Stimulated activated CD4-positive, alpha-beta T cell treated with anti-CD3 and anti-CD28 coated beads, Interleukin-4, amount 100 ng/mL, for 4 hours (primary cell): ENCODE results near the gene PRR9.
"Not testable (repeated sequence)": the region's sequence is repeated elsewhere in the genome, so short reads cannot be mapped to it uniquely, and the experiment has no call there.

Experiments
- DNase-seq, 2 experiments: peaks; one replicate each; pipeline ENCODE4 v3.0.0-alpha.2; 2020

PRR9 gene

DNA sequence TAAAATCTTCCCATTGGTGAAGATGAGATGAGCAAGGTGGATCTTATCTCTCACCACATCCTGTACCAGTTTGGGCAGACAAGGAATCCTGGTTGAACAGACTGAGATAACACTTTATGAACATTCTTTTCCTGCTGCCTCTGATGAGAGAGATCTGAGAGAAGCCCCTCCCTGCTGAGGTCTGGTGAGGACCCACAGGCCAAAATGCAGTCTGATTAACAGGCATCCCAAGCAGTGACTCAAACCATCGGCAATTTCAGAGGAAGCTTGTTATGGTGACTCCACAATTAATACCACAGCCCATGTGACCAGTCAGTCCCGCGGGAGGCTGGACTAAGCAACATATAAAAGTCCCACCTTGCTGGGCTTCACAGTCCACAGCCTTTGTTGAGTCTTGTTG lies at the start of gene PRR9:
PRR9 (plus strand) TSS at position 373 of the 400 bp plus-strand sequence. CDS start 561 bp downstream, outside the sequence.
- no peak for DNase-seq

DNA sequence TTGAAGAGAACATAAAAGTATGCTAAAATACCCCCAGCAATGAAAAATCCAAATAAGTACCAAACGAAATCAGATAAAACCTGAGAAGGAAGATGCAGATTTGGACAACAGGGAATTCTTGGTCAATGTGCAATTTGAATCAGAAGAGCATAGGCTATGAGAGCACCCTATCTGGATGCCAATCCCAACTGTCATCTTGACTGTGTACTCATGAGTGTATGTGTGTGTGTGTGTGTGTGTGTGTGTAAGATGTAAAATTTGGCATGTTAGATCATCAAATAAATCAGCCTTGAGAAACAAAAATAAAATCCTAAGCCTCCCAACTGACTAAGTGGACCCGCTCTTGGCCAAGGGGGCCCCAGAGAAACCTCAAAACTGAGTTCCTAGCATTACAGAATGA lies 48.7 kb upstream of the PRR9 start:
- DNase-seq: no peak

GRCh38 chr1:153174624-153175023 lies 42.8 kb upstream of the PRR9 start:
- DNase-seq: no peak

- no peak for DNase-seq
These were observed 38.5 kb upstream of the PRR9 start for GRCh38 chr1:153178922-153179321.

DNA sequence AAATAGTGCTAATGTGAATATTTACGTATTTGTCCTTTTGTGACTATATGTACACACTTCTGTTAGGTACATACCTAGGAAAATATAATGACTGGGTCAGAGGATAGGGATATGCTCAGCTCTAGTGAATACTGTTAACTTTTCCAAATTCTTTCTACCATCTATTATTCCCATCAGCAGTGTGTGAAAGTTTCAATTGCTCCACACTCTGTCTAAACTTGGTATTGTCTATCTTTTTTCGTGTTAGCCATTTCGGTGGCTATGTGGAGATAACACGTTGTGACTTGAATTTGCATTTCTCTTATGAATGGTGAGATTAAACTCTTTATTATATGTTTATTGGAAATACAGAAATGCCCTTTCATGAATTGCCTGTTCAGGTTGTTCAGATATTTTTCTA lies 36.8 kb upstream of the PRR9 start:
- no peak for DNase-seq

- not testable (repeated sequence) for DNase-seq
These were observed 29.1 kb upstream of the PRR9 start for GRCh38 chr1:153188301-153188700.

DNA sequence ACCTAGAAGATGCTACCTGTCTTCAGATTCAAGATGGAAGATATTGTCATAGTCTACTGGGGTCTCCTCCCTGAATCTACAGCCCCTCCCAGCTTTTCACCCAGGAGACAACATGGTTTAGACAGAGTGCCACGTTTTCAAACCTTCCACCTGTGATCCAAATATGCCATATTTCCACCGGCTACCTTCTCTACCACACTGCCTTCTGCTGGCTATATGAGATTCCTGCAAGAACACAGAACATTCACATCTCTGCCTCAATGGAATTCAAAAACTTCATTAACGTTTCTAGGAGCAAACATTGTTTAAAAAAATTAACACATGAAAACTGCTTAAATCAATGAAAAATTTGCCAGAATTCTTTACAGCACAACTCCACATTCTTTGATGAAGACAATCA lies 27.0 kb upstream of the PRR9 start:
- no peak for DNase-seq

- no peak for DNase-seq
These were observed 24.7 kb upstream of the PRR9 start for GRCh38 chr1:153192697-153193096.

GRCh38 chr1:153194331-153195050 lies 22.9 kb upstream of the PRR9 start:
- no peak for DNase-seq

DNA sequence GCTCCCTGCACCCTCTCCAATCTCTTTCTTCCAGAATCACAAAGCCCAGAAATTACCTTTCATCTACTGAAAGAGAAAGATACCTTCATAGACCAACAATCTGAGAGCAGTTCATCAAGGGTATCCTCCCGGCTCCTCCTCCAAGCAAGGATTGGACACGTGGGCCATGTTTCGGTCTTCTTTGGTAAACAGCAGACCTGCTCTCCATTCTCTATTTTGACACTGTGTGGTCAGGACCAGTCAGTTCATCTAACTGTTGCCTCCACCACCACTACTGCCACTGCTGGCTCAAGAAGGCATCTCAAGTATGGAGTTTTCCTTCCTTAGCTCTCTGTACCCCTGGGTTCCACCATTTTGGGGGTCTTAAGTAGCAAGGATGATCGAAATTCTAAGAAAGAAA lies 22.2 kb upstream of the PRR9 start:
- no peak for DNase-seq

GRCh38 chr1:153202006-153202405 lies 15.4 kb upstream of the PRR9 start:
- no peak for DNase-seq

GRCh38 chr1:153203130-153203529 lies 14.3 kb upstream of the PRR9 start, which contains the start of gene LELP1:
Gene LELP1 (plus strand): TSS chr1:153203430. CDS start chr1:153204708, 1,278 bp downstream.
- DNase-seq: no peak

DNA sequence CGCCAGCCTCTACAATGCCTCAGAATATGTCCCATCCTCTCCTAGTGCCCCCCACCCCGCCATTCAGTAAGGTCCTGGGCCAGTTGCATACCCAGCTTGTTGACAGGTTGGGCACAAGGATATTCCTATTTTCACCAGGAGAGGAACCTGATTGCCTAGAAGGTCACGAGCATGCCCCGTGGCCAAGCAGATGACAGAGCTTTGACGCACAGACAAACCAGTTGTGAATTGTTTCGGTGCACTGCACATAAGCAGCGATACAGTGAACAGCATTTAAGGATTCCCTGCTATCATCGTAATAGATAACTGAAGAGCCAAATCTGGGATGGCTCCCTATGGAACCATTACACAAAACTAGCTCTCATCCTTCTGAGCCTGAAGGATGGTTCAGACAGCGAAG lies 10.8 kb upstream of the PRR9 start:
- DNase-seq: no peak

DNA sequence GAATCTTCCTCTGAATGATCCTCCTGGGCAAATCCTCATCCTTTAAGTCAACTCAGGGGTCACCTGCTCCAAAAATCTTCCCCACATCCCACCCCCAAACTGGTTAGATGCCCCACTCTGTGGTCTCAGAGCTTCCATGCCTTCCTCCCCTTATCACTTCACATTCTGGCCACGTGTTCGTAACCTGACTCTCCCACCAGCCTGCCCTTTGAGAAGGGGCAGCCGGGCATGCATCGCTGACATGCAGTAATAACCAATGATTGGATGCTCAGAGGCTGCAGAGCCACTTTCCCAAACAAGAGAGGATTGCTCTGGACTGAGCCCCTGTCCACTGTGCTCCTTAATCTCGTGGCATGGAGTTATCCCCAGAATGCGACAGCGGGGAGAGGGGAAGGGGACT lies 7.2 kb upstream of the PRR9 start:
- no peak for DNase-seq

- no peak for DNase-seq
These were observed 5.2 kb upstream of the PRR9 start for GRCh38 chr1:153212201-153212600.

DNA sequence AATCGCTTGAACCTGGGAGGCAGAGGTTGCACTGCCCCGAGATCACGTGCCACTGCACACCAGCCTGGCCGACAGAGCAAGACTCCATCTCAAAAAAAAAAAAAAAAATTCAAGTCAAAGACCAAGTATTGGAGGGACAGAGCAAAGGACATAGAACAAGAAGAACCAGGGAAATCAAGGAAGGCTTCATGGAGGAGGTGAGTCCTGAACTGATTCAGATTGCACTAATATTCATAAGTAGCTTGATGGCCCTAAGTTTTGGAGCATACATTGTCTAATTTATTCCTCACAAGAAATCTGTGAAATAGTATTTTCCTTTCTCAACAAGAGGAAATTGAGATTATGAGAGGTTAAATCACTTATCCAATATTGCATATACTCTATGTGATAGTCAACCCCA lies 3.9 kb upstream of the PRR9 start:
- no peak for DNase-seq

GRCh38 chr1:153217744-153218416 lies 496 bp downstream of the PRR9 start:
- DNase-seq: no peak

GRCh38 chr1:153220606-153221303 lies 3.4 kb downstream of the PRR9 start:
- DNase-seq: no peak

DNA sequence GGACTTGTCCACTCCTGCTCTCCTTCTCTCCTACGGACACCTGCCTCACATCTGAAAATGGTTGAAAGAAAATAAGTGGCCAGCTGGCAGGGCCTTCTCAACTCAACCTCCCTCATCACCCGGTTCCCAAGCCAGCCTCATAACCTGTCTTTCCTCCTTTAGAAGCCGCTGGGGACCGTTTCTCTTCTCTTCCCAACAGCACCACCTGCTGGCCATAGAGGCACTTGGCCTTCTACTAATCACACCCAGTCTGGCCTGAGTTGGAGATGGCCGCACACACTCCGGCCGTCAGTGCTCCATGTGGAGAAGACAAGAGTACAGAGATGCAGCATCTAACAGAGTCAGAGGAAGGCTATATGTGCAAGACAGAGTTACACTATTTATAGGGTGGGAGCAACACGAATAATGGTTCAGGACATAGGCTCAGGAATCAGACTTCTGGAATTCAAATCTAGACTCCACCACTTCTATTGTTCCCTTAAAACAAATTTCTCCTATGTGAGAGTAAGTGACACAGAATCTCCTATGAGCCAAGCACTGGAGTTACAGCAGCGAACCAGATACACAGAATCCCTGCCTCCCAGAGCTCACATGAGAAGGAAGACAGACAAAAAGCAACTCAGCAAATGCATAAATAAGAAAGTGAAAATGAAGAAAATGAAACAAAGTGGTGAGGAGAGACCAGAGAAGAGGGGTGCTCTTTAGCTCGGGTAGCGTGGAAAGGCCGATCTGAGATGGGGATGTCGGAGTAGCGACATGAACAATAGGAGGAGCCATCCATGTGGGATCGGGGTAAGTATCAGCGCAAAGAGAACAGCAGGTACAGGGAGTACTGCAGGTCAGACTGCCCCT lies 5.9 kb downstream of the PRR9 start:
- DNase-seq: peak; percentile 27 to 48

GRCh38 chr1:153227810-153228209 lies 10.4 kb downstream of the PRR9 start:
- DNase-seq: no peak

DNA sequence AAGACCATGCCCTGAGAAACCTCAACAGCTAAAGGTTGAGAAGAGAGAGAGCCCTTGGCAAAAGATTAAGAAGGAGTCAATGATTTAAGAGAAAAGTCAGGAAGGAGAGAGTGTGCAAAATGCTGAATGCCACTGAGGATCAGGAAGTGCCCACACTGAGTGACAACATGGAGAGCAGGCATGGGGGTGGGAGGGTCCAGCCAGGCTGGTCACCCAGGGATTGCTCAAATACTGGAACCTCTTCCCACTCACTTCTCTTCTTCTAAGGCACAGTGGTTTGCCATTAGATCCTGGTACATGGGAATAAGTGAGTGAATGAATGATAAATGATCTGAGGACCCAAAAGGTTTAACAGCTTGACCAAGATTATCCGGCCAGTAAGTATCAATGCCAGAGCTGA lies 11.1 kb downstream of the PRR9 start:
- DNase-seq: no peak

GRCh38 chr1:153229076-153229829 lies 11.9 kb downstream of the PRR9 start:
- peak in 1 of 2 experiments; percentile 6 for DNase-seq
